Fibroblast of the aortic adventitia (primary cell): ENCODE data around the gene MGAT4D. TPM values are rescaled to one million over a fixed set of nuclear protein-coding genes. Genes with fewer than 3 reads are reported as not detected.
"Not testable (repeated sequence)": the region's sequence is repeated elsewhere in the genome, so short reads cannot be mapped to it uniquely, and the experiment has no call there.

ENCODE experiments used
- DNase-seq: peaks from one replicate; pipeline ENCODE4 v3.0.0-alpha.2; 2010; ENCODE audit warnings: low read depth
- H3K4me3 ChIP-seq: 2 replicates; pipeline ENCODE4 v1.5.1; 2011; ENCODE audit warnings: low read depth, mild to moderate bottlenecking, control low read depth, low read length, moderate library complexity
- total RNA-seq: library from RNA; depleted of rRNA; stranded (reverse); fragments of >200 nt; gene quantifications from 2 replicates; pipeline ENCODE4 v1.2.3, GENCODE V29; 2012; ENCODE audit warnings: low replicate concordance
- TF ChIP-seq, protein P1 (sequence below): IDR thresholded peaks from 2 replicates; pipeline ENCODE4 v1.5.1; 2011; ENCODE audit warnings: mild to moderate bottlenecking, low read length, control low read depth, inconsistent platforms; ENCODE audit not compliant: insufficient read depth

The MGAT4D gene
- total RNA-seq, 1 donor: not detected

DNA sequence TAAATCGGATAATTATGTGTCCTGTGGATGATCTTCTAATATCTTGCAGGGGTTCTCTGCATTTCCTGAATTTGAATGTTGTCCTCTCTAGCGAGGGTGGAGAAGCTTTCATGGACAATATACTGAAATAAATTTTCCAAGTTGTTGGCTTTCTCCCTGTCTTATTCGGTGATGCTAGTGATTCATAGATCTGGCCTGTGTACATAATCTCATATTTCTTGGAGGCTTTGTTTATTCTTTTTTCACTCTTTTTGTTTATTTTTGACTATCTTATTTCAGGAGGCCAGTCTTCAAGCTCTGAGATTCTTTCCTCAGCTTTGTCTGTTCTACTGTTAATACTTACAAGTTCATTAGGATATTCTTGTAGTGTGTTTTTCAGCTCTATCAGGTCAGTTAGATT, 49.9 kb downstream of the MGAT4D start:
- TF ChIP-seq, protein P1, sequence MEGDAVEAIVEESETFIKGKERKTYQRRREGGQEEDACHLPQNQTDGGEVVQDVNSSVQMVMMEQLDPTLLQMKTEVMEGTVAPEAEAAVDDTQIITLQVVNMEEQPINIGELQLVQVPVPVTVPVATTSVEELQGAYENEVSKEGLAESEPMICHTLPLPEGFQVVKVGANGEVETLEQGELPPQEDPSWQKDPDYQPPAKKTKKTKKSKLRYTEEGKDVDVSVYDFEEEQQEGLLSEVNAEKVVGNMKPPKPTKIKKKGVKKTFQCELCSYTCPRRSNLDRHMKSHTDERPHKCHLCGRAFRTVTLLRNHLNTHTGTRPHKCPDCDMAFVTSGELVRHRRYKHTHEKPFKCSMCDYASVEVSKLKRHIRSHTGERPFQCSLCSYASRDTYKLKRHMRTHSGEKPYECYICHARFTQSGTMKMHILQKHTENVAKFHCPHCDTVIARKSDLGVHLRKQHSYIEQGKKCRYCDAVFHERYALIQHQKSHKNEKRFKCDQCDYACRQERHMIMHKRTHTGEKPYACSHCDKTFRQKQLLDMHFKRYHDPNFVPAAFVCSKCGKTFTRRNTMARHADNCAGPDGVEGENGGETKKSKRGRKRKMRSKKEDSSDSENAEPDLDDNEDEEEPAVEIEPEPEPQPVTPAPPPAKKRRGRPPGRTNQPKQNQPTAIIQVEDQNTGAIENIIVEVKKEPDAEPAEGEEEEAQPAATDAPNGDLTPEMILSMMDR: no peak
- H3K4me3 ChIP-seq: no peak overlapping the region
- DNase-seq: no peak

DNA sequence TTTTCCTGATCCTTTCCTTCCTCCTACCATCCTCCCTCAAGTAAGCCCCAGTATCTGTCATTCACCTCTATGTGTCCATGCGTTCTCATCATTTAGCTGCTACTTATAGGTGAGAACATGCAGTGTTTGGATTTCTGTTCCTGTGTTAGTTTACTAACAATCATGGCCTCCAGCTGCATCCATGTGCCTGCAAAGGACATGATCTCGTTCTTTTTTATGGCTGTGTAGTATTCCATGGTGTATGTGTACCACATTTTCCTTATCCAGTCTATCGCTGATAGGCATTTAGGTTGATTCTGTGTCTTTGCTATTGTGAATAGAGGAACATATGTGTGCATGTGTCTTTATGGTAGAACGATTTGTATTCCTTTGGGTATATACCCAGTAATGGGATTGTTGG, 53.7 kb downstream of the MGAT4D start:
- H3K4me3 ChIP-seq, DNase-seq: not testable (repeated sequence)

- DNase-seq: no peak
- TF ChIP-seq, protein P1: no peak
- H3K4me3 ChIP-seq: no peak overlapping the region
These were observed 58.4 kb downstream of the MGAT4D start for GRCh38 chr4:140439644-140440142.

GRCh38 chr4:140427919-140428471, 70.1 kb downstream of the MGAT4D start:
- TF ChIP-seq, protein P1: no peak
- peak overlapping the region; percentile 81 for H3K4me3 ChIP-seq
- DNase-seq: peak; percentile 22

DNA sequence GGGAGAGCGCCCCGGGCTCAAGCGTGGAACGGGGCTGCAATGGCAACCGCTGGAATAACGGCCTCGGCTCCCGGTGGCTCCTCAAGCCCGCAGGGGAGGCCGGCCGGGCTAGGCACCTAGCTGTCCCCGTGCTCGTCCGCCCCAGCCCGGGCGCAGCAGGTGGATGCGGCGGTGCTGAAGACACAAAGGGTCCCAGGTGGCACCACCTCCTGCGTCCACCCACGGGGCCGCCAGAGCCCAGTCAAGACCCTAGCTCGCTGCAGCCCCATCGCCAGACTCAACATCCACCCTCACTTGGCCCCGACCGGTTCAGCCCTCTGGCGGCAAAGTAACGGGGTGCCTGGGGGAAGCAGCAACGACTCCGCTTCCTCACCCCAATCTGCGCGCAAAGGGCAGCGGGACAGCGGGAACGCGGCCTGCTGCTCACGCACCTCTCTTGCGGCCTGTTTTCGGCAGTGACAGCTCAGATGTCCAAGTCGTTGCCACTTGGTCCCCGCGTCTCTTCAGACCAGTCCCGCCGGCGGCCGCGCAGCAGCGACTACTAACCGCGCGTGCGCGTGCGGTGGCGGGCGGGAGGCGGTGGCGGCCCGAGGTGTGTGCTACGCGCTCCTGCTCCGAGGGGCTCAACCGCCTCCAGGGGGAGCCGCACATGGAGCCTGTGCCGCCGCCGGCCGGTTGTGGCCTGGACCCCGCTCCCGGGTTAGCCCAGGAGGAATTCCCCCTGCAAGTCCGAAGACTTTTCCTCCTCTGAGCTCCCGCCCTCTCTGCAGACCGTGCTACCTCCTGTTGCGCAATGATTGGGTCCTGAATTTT, 70.8 kb downstream of the MGAT4D start, which contains the start of gene CLGN:
Gene CLGN (minus strand): TSS at position 543 of the 813 bp plus-strand sequence. CDS start 14,570 bp downstream, outside the sequence.
- peak; percentile 52 for DNase-seq
- TF ChIP-seq, protein P1: peak; percentile 44
- H3K4me3 ChIP-seq: peak within 1 kb of the TSS; percentile 81

DNA sequence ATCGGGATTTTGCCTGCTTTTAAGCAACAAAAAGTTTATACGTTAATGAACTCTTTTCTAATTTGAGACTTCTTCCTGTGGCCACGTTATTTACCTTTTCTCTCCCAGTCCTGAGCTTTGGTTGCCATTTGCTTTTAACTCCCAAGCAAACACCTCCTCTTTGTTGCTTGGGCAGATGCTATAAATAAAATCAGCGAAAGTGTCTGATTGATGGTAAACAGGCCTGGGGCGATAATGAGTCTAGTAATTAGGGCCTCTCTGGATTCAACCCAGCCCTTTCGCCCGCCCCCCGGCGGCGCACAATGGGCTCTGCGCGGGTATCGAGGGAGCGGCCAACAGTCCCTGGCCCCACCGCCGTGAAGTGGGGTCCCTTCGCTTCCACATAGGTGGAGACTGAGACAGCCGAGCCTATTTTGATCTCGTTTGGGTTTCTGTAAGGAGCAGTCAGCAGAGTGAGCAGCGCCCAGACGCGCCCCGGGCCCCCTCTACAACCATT, 71.4 kb downstream of the MGAT4D start:
- no peak for DNase-seq
- TF ChIP-seq, protein P1: no peak
- H3K4me3 ChIP-seq: peak overlapping the region; percentile 81

DNA sequence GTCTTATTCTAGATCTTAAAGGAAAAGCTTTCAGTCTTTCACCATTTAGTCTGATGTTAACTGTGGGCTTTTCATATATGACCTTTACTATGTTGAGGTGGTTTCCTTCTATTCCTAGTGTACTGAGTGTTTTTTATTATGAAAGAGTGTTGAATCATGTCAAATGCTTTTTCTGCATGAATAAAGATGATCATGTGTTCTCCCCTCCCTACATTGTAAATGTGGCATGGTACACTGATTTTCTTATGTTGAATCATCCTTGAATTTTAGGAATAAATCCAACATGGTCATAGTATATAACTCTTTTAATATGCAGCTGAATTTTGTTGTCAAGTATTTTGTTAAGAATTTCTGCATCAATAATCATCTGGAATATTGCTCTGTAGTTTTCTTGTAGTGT, 75.0 kb downstream of the MGAT4D start:
- TF ChIP-seq, protein P1: no peak
- peak; percentile 65 for DNase-seq
- no peak overlapping the region for H3K4me3 ChIP-seq

DNA sequence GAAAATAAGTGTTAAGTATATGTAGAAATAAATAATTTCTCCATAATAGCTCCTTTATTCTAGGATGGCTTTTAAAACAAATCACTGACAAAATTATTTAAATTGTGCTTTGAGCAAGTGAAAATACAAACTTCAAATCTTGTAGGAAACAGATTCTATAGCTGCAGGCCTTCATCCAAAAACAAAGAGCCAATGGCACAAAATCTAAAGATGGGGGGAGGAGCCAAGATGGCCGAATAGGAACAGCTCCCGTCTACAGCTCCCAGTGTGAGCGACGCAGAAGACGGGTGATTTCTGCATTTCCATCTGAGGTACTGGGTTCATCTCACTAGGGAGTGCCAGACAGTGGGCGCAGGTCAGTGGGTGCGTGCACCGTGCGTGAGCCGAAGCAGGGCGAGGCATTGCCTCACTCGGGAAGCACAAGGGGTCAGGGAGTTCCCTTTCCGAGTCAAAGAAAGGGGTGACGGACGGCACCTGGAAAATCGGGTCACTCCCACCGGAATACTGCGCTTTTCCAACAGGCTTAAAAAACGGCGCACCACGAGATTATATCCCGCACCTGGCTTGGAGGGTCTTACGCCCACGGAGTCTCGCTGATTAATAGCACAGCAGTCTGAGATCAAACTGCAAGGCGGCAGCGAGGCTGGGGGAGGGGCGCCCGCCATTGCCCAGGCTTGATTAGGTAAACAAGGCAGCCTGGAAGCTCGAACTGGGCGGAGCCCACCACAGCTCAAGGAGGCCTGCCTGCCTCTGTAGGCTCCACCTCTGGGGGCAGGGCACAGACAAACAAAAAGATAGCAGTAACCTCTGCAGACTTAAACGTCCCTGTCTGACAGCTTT, 84.7 kb downstream of the MGAT4D start:
- DNase-seq, H3K4me3 ChIP-seq: not testable (repeated sequence)
